GM23248 (cell line): ENCODE data around the gene BCR. TPM values are rescaled to one million over a fixed set of nuclear protein-coding genes. Genes with fewer than 3 reads are reported as not detected.

Experiments
- DNase-seq: peaks from one replicate; pipeline ENCODE4 v3.0.0-alpha.2; 2015
- H2AFZ ChIP-seq: fragments of 200-600 bp; sonication (generic); 2 replicates; pipeline ENCODE4 v1.6.1; 2016; ENCODE audit warnings: antibody characterized with exemption
- H3F3A ChIP-seq: fragments of 200-600 bp; sonication (generic); 2 replicates; pipeline ENCODE4 v1.6.1; 2016; ENCODE audit warnings: mild to moderate bottlenecking, antibody characterized with exemption, mixed run types; ENCODE audit not compliant: insufficient read depth
- H3K27ac ChIP-seq: fragments of 200-600 bp; sonication (generic); 2 replicates; pipeline ENCODE4 v1.5.1; 2016; ENCODE audit warnings: mild to moderate bottlenecking
- H3K27me3 ChIP-seq: fragments of 200-600 bp; sonication (generic); replicated peaks from 2 replicates; pipeline ENCODE4 v1.6.1; 2016; ENCODE audit warnings: mild to moderate bottlenecking; ENCODE audit not compliant: insufficient read depth
- H3K36me3 ChIP-seq: fragments of 200-600 bp; sonication (generic); 2 replicates; pipeline ENCODE4 v1.6.1; 2016; ENCODE audit warnings: low read depth, mild to moderate bottlenecking
- H3K4me1 ChIP-seq: fragments of 200-600 bp; sonication (generic); 2 replicates; pipeline ENCODE4 v1.6.1; 2016; ENCODE audit warnings: mild to moderate bottlenecking; ENCODE audit not compliant: insufficient read depth
- H3K4me2 ChIP-seq: fragments of 200-600 bp; sonication (generic); one replicate; pipeline ENCODE4 v1.6.1; 2016; ENCODE audit warnings: mild to moderate bottlenecking; ENCODE audit not compliant: unreplicated experiment
- H3K4me3 ChIP-seq: fragments of 200-600 bp; sonication (generic); 2 replicates; pipeline ENCODE4 v1.5.1; 2016; ENCODE audit warnings: mild to moderate bottlenecking
- H3K79me2 ChIP-seq: fragments of 200-600 bp; sonication (generic); 2 replicates; pipeline ENCODE4 v1.6.1; 2016; ENCODE audit warnings: mild to moderate bottlenecking; ENCODE audit not compliant: insufficient read depth
- H3K9ac ChIP-seq: fragments of 200-600 bp; sonication (generic); 2 replicates; pipeline ENCODE4 v1.6.1; 2016; ENCODE audit warnings: mild to moderate bottlenecking
- H3K9me2 ChIP-seq: fragments of 200-600 bp; sonication (generic); 2 replicates; pipeline ENCODE4 v1.6.1; 2016; ENCODE audit warnings: mixed run types, mild to moderate bottlenecking, moderate library complexity; ENCODE audit not compliant: insufficient read depth
- H3K9me3 ChIP-seq: fragments of 200-600 bp; sonication (generic); one replicate; pipeline ENCODE4 v1.6.1; 2017; ENCODE audit warnings: low read depth
- H4K20me1 ChIP-seq: fragments of 200-600 bp; sonication (generic); 2 replicates; pipeline ENCODE4 v1.6.0; 2016; ENCODE audit not compliant: insufficient read depth
- EZH2 ChIP-seq: fragments of 200-600 bp; sonication (generic); IDR thresholded peaks from 2 replicates; pipeline ENCODE4 v1.6.1; 2018; ENCODE audit warnings: antibody characterized with exemption, mild to moderate bottlenecking; ENCODE audit not compliant: insufficient read depth, poor library complexity, severe bottlenecking
- EZH2phosphoT487 ChIP-seq: fragments of 200-600 bp; sonication (generic); IDR thresholded peaks from 2 replicates; pipeline ENCODE4 v1.6.1; 2018; ENCODE audit warnings: antibody characterized with exemption, moderate library complexity, mild to moderate bottlenecking, low read depth; ENCODE audit not compliant: insufficient read depth
- WGBS, 2 experiments: methylation state at CpG; one replicate each; pipeline ENCODE4 v1.1.6; 2015 to 2017; ENCODE audit warnings: low lambda C conversion rate in 2 of 2, low coverage in 1 of 2; ENCODE audit errors: missing lambda C conversion rate in 2 of 2; 5-methylcytosine and 5-hydroxymethylcytosine counted together
- in situ Hi-C: fragments of 300-500 bp; cut with MboI; formaldehyde crosslinking; loops from 2 replicates; pipeline ENCODE4 v1.15.0; 2020
- polyA plus RNA-seq: library from polyadenylated mRNA; unstranded; fragments of >200 nt; fragmentation: Nextera tagmentation; extraction: Ambion mirVana; gene quantifications from 2 replicates; pipeline ENCODE4 v1.2.1, GENCODE V29; 2016
- total RNA-seq: library from RNA; depleted of rRNA; stranded (reverse); fragments of >200 nt; shearing (Covaris generic); gene quantifications from 2 replicates; pipeline ENCODE4 v1.2.3, GENCODE V29; 2014

BCR gene
- total and polyA plus RNA-seq, 2 experiments from 2014 or later, result 4.7 to 30.0 TPM

GRCh38 chr22:23152238-23153114 is 27.8 kb upstream of the BCR start:
- Histone ChIP-seq H3K9me3 (no peaks in the 10 kb centered on the region), H3K4me2 (no peak overlapping the region), H3K9ac (no peak overlapping the region), H2AFZ (no peak overlapping the region), H3K4me3 (no peak overlapping the region), H3K4me1 (no peaks in the 10 kb centered on the region), H3K36me3 (no peaks in the 10 kb centered on the region), H3K9me2 (no peaks in the 10 kb centered on the region), H3K27ac (no peak overlapping the region), H3F3A (no peaks in the 10 kb centered on the region), H3K27me3 (no peaks in the 10 kb centered on the region), H4K20me1 (no peaks in the 10 kb centered on the region), H3K79me2 (no peaks in the 10 kb centered on the region)
- DNase-seq, result no peak
- TF ChIP-seq EZH2, result no peak
- no peak for TF ChIP-seq EZH2phosphoT487
- WGBS, 2 experiments, result 88 to 91% methylated on average over 19 of the region's 19 CpGs
- in situ Hi-C loops, result no loop called here

GRCh38 chr22:23153994-23154393 is 26.3 kb upstream of the BCR start:
- Histone ChIP-seq H3K4me2 (no peak overlapping the region), H4K20me1 (no peaks in the 10 kb centered on the region), H3K27ac (no peak overlapping the region), H3K9me2 (no peaks in the 10 kb centered on the region), H3K4me3 (no peak overlapping the region), H2AFZ (no peak overlapping the region), H3K79me2 (no peaks in the 10 kb centered on the region), H3K27me3 (no peaks in the 10 kb centered on the region), H3F3A (no peaks in the 10 kb centered on the region), H3K4me1 (no peaks in the 10 kb centered on the region), H3K9ac (no peak overlapping the region), H3K9me3 (no peaks in the 10 kb centered on the region), H3K36me3 (no peaks in the 10 kb centered on the region)
- in situ Hi-C loops, result no loop called here
- 96 to 97% methylated on average over 4 to 7 of the region's 7 CpGs for WGBS, 2 experiments
- TF ChIP-seq EZH2phosphoT487 (no peak), EZH2 (no peak)
- DNase-seq, result no peak

- Histone ChIP-seq H3K4me1 (no peaks in the 10 kb centered on the region), H3K9me2 (no peaks in the 10 kb centered on the region), H3K9ac (no peak overlapping the region), H3K79me2 (no peaks in the 10 kb centered on the region), H3K27me3 (no peaks in the 10 kb centered on the region), H4K20me1 (no peaks in the 10 kb centered on the region), H3K36me3 (no peaks in the 10 kb centered on the region), H3K4me3 (no peak overlapping the region), H3K4me2 (no peak overlapping the region), H3K27ac (no peak overlapping the region), H3F3A (no peaks in the 10 kb centered on the region), H3K9me3 (no peaks in the 10 kb centered on the region), H2AFZ (no peak overlapping the region)
- 86 to 89% methylated on average over 5 of the region's 5 CpGs for WGBS, 2 experiments
- no peak for DNase-seq
- in situ Hi-C loops, result no loop called here
- TF ChIP-seq EZH2phosphoT487 (no peak), EZH2 (no peak)
Measured at GRCh38 chr22:23154461-23154860, 25.8 kb upstream of the BCR start.

- TF ChIP-seq EZH2 (no peak), EZH2phosphoT487 (no peak)
- no peak overlapping the region for H3K4me3 ChIP-seq
- H3K9ac ChIP-seq, result no peak overlapping the region
- in situ Hi-C loops, result no loop called here
- no peak overlapping the region for H2AFZ ChIP-seq
- no peak overlapping the region for H3K4me2 ChIP-seq
- no peaks in the 10 kb centered on the region for H3K9me2 ChIP-seq
- WGBS, 2 experiments, result 84 to 97% methylated on average over 3 of the region's 3 CpGs
- DNase-seq, result no peak
- H3K27me3 ChIP-seq, result no peaks in the 10 kb centered on the region
- no peaks in the 10 kb centered on the region for H3K4me1 ChIP-seq
- no peaks in the 10 kb centered on the region for H3K79me2 ChIP-seq
- H3K27ac ChIP-seq, result no peak overlapping the region
- H4K20me1 ChIP-seq, result no peaks in the 10 kb centered on the region
- no peaks in the 10 kb centered on the region for H3K36me3 ChIP-seq
- no peaks in the 10 kb centered on the region for H3F3A ChIP-seq
- no peaks in the 10 kb centered on the region for H3K9me3 ChIP-seq
Measured at GRCh38 chr22:23155143-23155542, 25.2 kb upstream of the BCR start.
